Spleen (tissue), 7 donors: ENCODE data around the gene CTSD.

Source experiments
- CTCF ChIP-seq, 11 experiments: fragments of 200-600 bp in 7 of 11; fragments of 450-650 bp in 4 of 11; sonication (generic) in 4 of 11; IDR thresholded peaks in 8 of 11; conservative IDR thresholded peaks in 3 of 11; 1 replicate in 7 of 11; 2 replicates in 4 of 11; pipeline versions ENCODE4 v1.4.0 to v1.8.0; 2016 to 2021; ENCODE audit warnings: antibody characterized with exemption in 11 of 11, inconsistent platforms in 4 of 11, mild to moderate bottlenecking in 1 of 11
- POLR2AphosphoS5 ChIP-seq, 3 donors: sonication (generic); formaldehyde crosslinking; IDR thresholded peaks; one replicate each; pipeline ENCODE4 v1.5.1; 2017; ENCODE audit warnings: antibody characterized with exemption in 3 of 3
- donor health status: DM: no; HTN: no; CAD: no; lungs with moderate emphysema.
- donor health status: DM: no; HTN: no; CAD: no.
- donor health status: DM: no; HTN: no; CAD: no.

- TF ChIP-seq CTCF (IDR thresholded peaks at IDR 0.05 in 8 of 11, conservative IDR thresholded peaks at IDR 0.05 in 3 of 11) (no peak), POLR2AphosphoS5 (IDR thresholded peaks at IDR 0.05) (peak; percentile 53 to 60 (median 57))
These were observed 17.2 kb upstream of the CTSD start for GRCh38 chr11:1780700-1781592.
